ENCODE measurements around the gene SALL2.

- TF ChIP-seq CTCF (IDR thresholded peaks at IDR 0.05) (no peak), POLR2A (IDR thresholded peaks at IDR 0.05) (no peak)
Observed at GRCh38 chr14:21509432-21510143, 16.6 kb downstream of the SALL2 start.
